ENCODE measurements around the gene SLC47A2.

The SLC47A2 gene

DNA sequence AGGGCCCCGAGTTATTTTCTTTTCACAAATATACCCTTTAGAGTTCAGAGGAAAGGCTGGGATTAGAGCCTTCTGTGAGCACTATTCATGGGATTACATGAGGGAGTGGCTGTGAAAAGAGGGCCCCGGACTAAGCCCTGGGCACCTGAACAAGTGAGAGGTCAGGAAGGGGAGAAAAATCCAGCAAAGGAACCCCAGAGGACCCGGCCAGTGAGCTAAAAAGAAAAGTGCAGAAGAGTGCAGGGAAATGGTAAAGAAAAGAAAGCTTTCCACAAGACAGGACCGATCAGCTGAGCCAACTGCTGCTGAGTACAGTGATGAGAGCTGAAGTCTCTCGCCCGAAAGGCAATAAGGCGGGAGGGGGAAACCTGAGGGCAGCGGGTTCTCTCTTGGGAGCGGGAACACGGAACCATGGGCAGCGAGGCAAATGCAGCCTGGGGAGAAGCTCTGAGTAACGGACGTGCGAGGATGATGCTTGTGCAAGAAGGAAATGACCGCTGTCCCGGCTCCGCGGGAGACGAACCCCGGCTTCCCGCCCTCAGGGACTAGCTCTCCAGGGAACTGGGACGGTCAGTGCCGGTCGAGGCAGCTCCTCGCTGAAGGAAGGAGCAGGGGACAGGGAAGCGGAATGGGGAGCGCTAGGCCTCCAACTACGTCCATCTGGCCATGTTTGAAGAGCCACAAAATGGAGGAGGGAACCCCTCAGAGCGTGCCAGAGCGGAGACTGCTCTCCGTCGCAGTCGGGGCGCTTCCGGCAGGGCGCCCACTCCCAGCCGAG is 68.5 kb downstream of the SLC47A2 start:
- DNase-seq (ENCODE audit: insufficient read length, low spot score) (peak; percentile 28), FAIRE-seq (no peak)
- TF ChIP-seq, protein P1, sequence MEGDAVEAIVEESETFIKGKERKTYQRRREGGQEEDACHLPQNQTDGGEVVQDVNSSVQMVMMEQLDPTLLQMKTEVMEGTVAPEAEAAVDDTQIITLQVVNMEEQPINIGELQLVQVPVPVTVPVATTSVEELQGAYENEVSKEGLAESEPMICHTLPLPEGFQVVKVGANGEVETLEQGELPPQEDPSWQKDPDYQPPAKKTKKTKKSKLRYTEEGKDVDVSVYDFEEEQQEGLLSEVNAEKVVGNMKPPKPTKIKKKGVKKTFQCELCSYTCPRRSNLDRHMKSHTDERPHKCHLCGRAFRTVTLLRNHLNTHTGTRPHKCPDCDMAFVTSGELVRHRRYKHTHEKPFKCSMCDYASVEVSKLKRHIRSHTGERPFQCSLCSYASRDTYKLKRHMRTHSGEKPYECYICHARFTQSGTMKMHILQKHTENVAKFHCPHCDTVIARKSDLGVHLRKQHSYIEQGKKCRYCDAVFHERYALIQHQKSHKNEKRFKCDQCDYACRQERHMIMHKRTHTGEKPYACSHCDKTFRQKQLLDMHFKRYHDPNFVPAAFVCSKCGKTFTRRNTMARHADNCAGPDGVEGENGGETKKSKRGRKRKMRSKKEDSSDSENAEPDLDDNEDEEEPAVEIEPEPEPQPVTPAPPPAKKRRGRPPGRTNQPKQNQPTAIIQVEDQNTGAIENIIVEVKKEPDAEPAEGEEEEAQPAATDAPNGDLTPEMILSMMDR (IDR thresholded peaks at IDR 0.05; ENCODE audit: insufficient read depth, missing control alignments) = no peak

DNA sequence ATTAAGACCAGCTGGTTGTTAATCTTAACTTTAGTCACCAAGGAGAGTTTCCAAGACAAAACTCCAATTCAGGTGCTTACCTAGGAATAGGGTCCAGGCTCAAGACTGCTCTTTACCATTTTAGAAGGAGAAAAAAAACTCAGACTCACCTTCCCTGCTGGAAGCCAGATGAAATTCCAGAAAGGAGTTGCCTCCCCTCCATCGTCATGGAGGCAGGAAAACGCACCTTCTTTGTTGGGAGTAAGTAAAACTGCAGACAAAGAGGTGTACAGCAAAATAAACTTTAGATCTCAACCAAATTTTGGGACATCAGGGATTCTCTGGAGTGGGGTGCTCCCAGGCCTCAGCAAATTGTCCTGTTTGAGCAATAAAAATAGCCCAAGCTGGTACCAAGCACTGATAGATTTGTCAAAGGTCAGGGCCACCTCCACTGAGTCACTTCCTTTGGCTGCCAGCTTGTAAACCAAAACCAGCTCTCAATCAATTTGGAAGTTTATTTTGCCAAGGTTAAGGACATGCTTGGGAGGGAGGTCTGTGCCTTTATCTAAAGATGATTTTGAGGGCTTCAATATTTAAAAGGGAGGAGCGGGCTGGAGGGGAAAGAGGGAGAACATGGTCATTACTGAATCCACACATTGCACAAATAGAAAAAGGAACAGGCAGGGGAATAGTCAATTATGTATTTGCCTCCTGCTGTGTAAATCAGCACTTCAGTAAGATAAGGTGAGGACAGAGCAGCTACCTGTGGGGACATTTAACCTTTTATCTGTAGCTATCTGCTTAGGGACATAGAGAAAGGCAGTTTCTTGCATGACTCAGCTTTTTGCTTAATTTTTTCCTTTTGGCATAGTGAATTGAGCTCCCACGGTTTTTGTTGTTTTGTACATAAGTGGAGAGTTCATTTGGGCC is 69.3 kb downstream of the SLC47A2 start:
- TF ChIP-seq, protein P1 (IDR thresholded peaks at IDR 0.05; ENCODE audit: insufficient read depth, missing control alignments) = no peak
- no peak for FAIRE-seq
- DNase-seq (ENCODE audit: insufficient read length, low spot score) = no peak

DNA sequence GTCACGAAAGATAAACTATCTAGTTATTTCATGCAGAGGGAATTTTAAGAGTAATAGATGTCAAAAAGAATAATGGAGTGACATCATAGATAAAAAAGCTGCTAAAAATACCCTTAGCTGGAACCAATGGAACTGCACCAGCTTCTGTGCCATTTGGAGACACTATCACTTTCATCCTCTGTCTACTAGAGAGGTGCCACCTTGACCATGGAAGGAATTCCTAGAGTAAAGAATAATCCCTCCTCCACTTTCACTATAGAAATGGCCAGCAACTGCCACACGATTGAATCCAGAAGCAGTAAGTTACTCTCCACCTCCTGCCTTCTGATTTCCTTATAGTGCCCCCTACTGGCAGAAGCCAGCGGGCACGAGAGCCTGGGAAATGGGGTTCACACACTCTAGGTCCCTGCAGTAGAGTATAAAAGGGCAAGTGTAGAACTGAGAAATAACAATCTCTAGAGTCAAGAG is 70.6 kb downstream of the SLC47A2 start:
- TF ChIP-seq, protein P1 (IDR thresholded peaks at IDR 0.05; ENCODE audit: insufficient read depth, missing control alignments) = peak; percentile 31
- no peak for DNase-seq (ENCODE audit: insufficient read length, low spot score)
- no peak for FAIRE-seq

DNA sequence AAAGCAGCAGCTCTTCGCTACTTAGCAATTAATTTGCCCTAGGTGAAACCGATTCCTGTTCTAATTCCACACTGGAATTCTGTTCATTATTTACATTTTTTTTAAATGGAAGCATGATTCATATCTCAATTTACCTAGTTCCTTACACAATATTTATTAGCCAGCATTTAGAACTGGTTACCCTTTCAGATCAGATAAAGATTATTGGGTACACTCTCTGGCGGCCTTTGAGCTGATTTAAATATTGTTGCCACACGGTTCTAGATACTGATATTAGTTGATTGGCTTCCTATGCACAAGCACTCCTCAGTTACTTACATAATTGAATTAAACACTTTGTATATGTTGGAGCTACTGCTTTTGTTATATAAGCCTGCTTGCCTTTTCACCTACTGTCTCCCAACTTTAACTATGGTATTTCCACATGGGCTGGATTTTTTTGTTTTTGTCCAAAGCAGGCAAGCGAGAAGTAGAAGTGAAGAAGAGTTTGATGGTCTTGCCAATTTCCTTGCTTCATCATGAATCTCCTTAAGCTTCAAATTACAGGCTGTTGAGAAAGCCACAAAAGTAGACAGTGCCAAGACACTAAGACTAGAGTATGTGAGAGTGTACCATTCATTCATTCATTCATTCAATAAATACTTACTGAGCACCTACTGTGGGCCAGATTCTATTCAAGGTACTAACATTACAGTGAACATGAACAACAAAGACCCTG is 71.7 kb downstream of the SLC47A2 start:
- TF ChIP-seq, protein P1 (IDR thresholded peaks at IDR 0.05; ENCODE audit: insufficient read depth, missing control alignments) = no peak
- DNase-seq (ENCODE audit: insufficient read length, low spot score) = no peak
- FAIRE-seq = no peak

DNA sequence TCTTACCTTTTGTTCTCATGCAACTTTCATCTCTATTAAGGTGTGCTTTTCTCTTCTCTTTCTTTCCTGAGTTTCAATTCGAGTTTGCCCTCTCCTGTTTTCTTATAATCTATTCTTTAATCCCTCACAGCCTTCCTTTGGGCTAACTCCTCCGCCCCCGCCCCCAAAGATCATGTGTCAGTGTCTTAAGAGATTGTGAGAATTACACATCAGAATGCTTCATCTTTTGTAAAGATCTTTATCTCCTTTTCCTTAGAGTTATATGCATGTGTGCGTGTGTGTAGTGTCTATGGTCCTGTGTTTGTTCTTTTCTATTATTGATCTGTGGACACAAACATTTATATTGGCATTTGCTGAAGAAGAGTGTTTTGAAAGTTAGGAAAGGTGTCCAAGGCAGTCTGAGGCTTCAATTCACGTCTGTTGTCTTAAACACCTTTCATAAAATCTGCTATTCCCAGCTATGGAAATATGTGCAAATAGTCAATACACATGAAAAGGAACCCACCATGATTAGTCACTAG is 74.0 kb downstream of the SLC47A2 start:
- no peak for DNase-seq (ENCODE audit: insufficient read length, low spot score)
- no peak for FAIRE-seq
- TF ChIP-seq, protein P1 (IDR thresholded peaks at IDR 0.05; ENCODE audit: insufficient read depth, missing control alignments) = no peak

DNA sequence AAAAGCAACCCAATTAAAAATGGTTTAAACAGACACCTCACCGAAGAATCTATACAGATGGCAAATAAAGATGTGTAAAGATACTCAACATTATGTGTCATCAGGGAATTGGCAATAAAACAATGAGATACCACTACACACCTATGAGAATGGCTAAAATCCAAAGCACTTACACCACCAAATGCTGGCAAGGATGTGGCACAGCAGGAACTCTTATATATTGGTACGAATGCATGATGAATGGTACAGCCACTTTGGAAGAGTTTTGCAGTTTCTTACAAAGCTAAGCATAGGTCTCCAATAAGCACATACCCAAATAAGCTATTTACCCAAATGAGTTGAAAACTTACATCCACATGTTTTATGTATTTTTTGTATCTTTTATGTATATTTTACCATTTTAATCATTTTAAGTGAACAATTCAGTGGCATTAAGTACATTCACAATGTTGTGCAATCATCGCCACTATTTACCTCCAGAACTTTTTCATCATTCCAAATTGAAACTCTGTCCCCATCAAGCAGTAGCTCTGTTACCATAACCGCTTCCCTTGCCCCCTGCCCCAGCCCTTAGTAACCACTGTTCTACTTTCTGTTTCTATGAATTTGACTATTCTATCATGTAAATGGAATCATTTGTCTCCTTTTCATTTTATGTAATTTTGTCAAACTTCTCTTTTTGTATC is 74.6 kb downstream of the SLC47A2 start:
- TF ChIP-seq, protein P1 (IDR thresholded peaks at IDR 0.05; ENCODE audit: insufficient read depth, missing control alignments) = no peak
- no peak for DNase-seq (ENCODE audit: insufficient read length, low spot score)
- no peak for FAIRE-seq
